ENCODE measurements around the gene SCGB2B2. TPM values are rescaled to one million over a fixed set of nuclear protein-coding genes. Genes with fewer than 3 reads are reported as not detected.
A peak's percentile ranks its signal among the peaks of the same experiment; 100 is the strongest.

Gene SCGB2B2
- total and polyA plus RNA-seq, 2 of the 4 experiments (the other 2 are of a cell fraction), result not detected

- WGBS, 2 experiments (ENCODE audit: extremely low coverage in 2 of 2, insufficient read length in 1 of 2), result 9% methylated on average over 2 of the region's 4 CpGs; no CpG with 5 or more reads in 1 of the 2 experiments
- in situ Hi-C loops (cut with MboI; ENCODE audit: low sequenced_read_pairs), result loop anchor here (5.0 kb wide), 1 partner anchor 73 kb away; no protein-coding TSS in a partner anchor
- Histone ChIP-seq H2BK15ac (ENCODE audit: low read depth, low read length) (no peak overlapping the region), H3K27ac (ENCODE audit: insufficient read depth, low read length) (no peak overlapping the region), H3K27me3 (ENCODE audit: control insufficient read depth, insufficient read depth, low read length) (no peaks in the 10 kb centered on the region), H3K9ac (ENCODE audit: low read depth, low read length) (no peak overlapping the region), H3K4ac (ENCODE audit: low read depth, low read length) (no peak overlapping the region), H2AFZ (replicated peaks; ENCODE audit: low read length, poor library complexity) (no peak overlapping the region), H3K79me1 (ENCODE audit: low read depth in 1 of 2, low read length in 2 of 2) (no peaks in the 10 kb centered on the region), H2BK5ac (ENCODE audit: low read depth, low read length, poor library complexity, severe bottlenecking) (no peak overlapping the region), H2AK5ac (ENCODE audit: low read depth, low read length) (no peak overlapping the region), H4K5ac (ENCODE audit: low read depth, low read length) (no peak overlapping the region), H3K23ac (ENCODE audit: low read depth, low read length) (no peak overlapping the region), H2BK20ac (ENCODE audit: low read depth, low read length) (no peak overlapping the region), H3K4me3 (ENCODE audit: insufficient read depth, low read depth, low read length) (no peak overlapping the region), H4K20me1 (ENCODE audit: insufficient read depth, low read length) (no peaks in the 10 kb centered on the region), H3K14ac (replicated peaks; ENCODE audit: low read depth, low read length) (no peak overlapping the region), H2BK120ac (ENCODE audit: low read depth, low read length) (no peak overlapping the region), H3K4me1 (ENCODE audit: control insufficient read depth, insufficient read depth, low read length) (no peaks in the 10 kb centered on the region), H3K18ac (ENCODE audit: low read depth, low read length) (no peak overlapping the region), H4K91ac (ENCODE audit: insufficient read depth, low read depth, low read length) (no peak overlapping the region), H3K4me2 (ENCODE audit: low read depth, low read length) (no peak overlapping the region), H3K9me1 (ENCODE audit: insufficient read depth, low read length) (no peaks in the 10 kb centered on the region), H3K36me3 (ENCODE audit: control insufficient read depth, insufficient read depth, low read length) (no peaks in the 10 kb centered on the region), H4K8ac (ENCODE audit: low read depth in 2 of 2, low read length in 2 of 2) (no peak overlapping the region), H3K56ac (ENCODE audit: extremely low read depth, insufficient read depth, low read length) (no peak overlapping the region), H3K9me3 (ENCODE audit: control insufficient read depth, insufficient read depth, low read length) (peaks cover 10% of the 10 kb centered on the region), H2AK9ac (replicated peaks; ENCODE audit: low read depth, low read length, poor library complexity) (no peak overlapping the region)
- ChIA-PET CTCF (interaction anchor here (0.6 to 1.4 kb wide), 5 partner anchors 14 to 77 kb away, joined by 3 to 6 read pairs (median 4); no protein-coding TSS in a partner anchor), POLR2A (ENCODE audit: unreplicated experiment) (no interaction called here)
- intact Hi-C loops (cut with micrococcal nuclease), result loop anchor here (1.0 kb wide), 1 partner anchor 73 kb away; no protein-coding TSS in a partner anchor
- dilution Hi-C loops (cut with HindIII; ENCODE audit: low sequenced_read_pairs, unreplicated experiment), result no loop called here
- TF ChIP-seq CTCF (conservative IDR thresholded peaks at IDR 0.05; ENCODE audit: low read depth, low read length) (peak; percentile 75), POLR2A (IDR thresholded peaks at IDR 0.05; ENCODE audit: low read depth, low read length) (no peak), RAD21 (IDR thresholded peaks at IDR 0.05; ENCODE audit: low read length) (peak; percentile 76), SMC3 (IDR thresholded peaks at IDR 0.05; ENCODE audit: low read depth, low read length) (peak; percentile 89)
- no TSS peak for BruUV-seq (replicated peaks)
- DNase-seq (peak; percentile 72), ATAC-seq (ENCODE audit: low read depth) (peak; percentile 64)
Observed at GRCh38 chr19:34639491-34640085, 37.4 kb downstream of the SCGB2B2 start.

Measured in IMR-90 (cell line).